Measurements from ENCODE around the gene PLCB2.

PLCB2 gene

DNA sequence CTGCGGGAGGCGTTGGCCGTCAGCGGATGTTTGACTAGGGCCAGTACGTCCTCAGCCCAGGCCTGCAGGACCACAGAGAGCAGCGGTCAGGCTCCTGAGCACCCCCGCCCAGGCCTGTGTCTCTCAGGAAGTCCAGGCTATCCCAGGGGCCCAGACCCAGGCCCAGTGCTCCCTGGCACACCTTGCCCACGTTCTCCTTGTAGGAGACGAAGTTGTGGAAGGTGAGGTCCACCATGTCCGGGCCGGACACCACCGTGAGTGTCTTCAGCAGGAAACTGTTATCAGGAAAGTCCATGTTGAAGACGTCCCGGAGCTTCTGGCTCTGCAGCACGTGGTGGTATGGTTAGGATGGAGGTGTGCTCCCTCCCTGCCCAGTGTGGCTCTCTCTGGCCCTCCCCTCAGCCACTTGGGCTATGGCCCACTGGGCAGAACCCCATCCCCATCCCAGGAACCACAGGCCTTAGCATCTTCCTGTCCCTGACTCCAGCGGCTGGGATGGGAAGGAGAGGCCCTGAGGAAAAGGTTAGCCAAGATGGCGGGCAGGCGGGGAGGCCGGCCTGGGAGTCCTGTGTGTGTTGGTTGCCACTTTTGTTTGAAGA is 5.3 kb downstream of the PLCB2 start:
- Histone ChIP-seq H3K27me3 (ENCODE audit: insufficient read depth, low read length, poor library complexity, severe bottlenecking) (no peaks in the 10 kb centered on the region), H3K4me2 (ENCODE audit: low read depth, low read length, poor library complexity, severe bottlenecking) (no peak overlapping the region), H3K79me2 (ENCODE audit: insufficient read depth, low read length) (peaks cover 53% of the 10 kb centered on the region), H2AFZ (ENCODE audit: low read length) (no peak overlapping the region), H4K20me1 (ENCODE audit: insufficient read depth, low read length, poor library complexity, severe bottlenecking) (peaks cover 11% of the 10 kb centered on the region), H3K9ac (ENCODE audit: low read depth, low read length, poor library complexity, severe bottlenecking) (no peak overlapping the region), H3F3A (ENCODE audit: low read depth) (no peaks in the 10 kb centered on the region), H3K4me3 (ENCODE audit: low read length, poor library complexity, severe bottlenecking) (no peak overlapping the region), H3K36me3 (ENCODE audit: insufficient read depth, low read length) (peaks cover 30% of the 10 kb centered on the region; the same call in 1 of the 2 replicates), H3K4me1 (ENCODE audit: insufficient read depth, low read length, poor library complexity, severe bottlenecking) (peaks cover 39% of the 10 kb centered on the region), H3K9me3 (ENCODE audit: insufficient read depth, low read depth, low read length) (peaks cover 5% of the 10 kb centered on the region; the same call in 1 of the 2 replicates), H3K9me2 (replicated peaks; ENCODE audit: low read depth, low read length) (no peaks in the 10 kb centered on the region)
- TF ChIP-seq EZH2phosphoT487 (IDR thresholded peaks at IDR 0.05; ENCODE audit: borderline replicate concordance) = no peak
- TF ChIP-seq, protein P1, sequence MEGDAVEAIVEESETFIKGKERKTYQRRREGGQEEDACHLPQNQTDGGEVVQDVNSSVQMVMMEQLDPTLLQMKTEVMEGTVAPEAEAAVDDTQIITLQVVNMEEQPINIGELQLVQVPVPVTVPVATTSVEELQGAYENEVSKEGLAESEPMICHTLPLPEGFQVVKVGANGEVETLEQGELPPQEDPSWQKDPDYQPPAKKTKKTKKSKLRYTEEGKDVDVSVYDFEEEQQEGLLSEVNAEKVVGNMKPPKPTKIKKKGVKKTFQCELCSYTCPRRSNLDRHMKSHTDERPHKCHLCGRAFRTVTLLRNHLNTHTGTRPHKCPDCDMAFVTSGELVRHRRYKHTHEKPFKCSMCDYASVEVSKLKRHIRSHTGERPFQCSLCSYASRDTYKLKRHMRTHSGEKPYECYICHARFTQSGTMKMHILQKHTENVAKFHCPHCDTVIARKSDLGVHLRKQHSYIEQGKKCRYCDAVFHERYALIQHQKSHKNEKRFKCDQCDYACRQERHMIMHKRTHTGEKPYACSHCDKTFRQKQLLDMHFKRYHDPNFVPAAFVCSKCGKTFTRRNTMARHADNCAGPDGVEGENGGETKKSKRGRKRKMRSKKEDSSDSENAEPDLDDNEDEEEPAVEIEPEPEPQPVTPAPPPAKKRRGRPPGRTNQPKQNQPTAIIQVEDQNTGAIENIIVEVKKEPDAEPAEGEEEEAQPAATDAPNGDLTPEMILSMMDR (conservative IDR thresholded peaks at IDR 0.05; ENCODE audit: low read length) = no peak

- Histone ChIP-seq H3K9me2 (replicated peaks; ENCODE audit: low read depth, low read length) (no peaks in the 10 kb centered on the region), H3K9me3 (ENCODE audit: insufficient read depth, low read depth, low read length) (peaks cover 5% of the 10 kb centered on the region; the same call in 1 of the 2 replicates), H3K4me1 (ENCODE audit: insufficient read depth, low read length, poor library complexity, severe bottlenecking) (peaks cover 31% of the 10 kb centered on the region), H3K4me2 (ENCODE audit: low read depth, low read length, poor library complexity, severe bottlenecking) (no peak overlapping the region), H4K20me1 (ENCODE audit: insufficient read depth, low read length, poor library complexity, severe bottlenecking) (peaks cover 11% of the 10 kb centered on the region), H3K79me2 (ENCODE audit: insufficient read depth, low read length) (peaks cover 45% of the 10 kb centered on the region), H3K27me3 (ENCODE audit: insufficient read depth, low read length, poor library complexity, severe bottlenecking) (no peaks in the 10 kb centered on the region), H3K4me3 (ENCODE audit: low read length, poor library complexity, severe bottlenecking) (no peak overlapping the region), H3K36me3 (ENCODE audit: insufficient read depth, low read length) (peaks cover 30% of the 10 kb centered on the region; the same call in 1 of the 2 replicates), H3F3A (ENCODE audit: low read depth) (no peaks in the 10 kb centered on the region), H2AFZ (ENCODE audit: low read length) (no peak overlapping the region), H3K9ac (ENCODE audit: low read depth, low read length, poor library complexity, severe bottlenecking) (no peak overlapping the region)
- TF ChIP-seq, protein P1 (conservative IDR thresholded peaks at IDR 0.05; ENCODE audit: low read length) = no peak
- no peak for TF ChIP-seq EZH2phosphoT487 (IDR thresholded peaks at IDR 0.05; ENCODE audit: borderline replicate concordance)
Measured at GRCh38 chr15:40301467-40302179, 6.1 kb downstream of the PLCB2 start.

- no peaks in the 10 kb centered on the region for H3K9me2 ChIP-seq (replicated peaks; ENCODE audit: low read depth, low read length)
- H3K4me2 ChIP-seq (ENCODE audit: low read depth, low read length, poor library complexity, severe bottlenecking) = no peak overlapping the region
- H3F3A ChIP-seq (ENCODE audit: low read depth) = no peaks in the 10 kb centered on the region
- H3K36me3 ChIP-seq (ENCODE audit: insufficient read depth, low read length) = peaks cover 30% of the 10 kb centered on the region; the same call in 1 of the 2 replicates
- peaks cover 11% of the 10 kb centered on the region for H4K20me1 ChIP-seq (ENCODE audit: insufficient read depth, low read length, poor library complexity, severe bottlenecking)
- no peak overlapping the region for H3K4me3 ChIP-seq (ENCODE audit: low read length, poor library complexity, severe bottlenecking)
- no peak overlapping the region for H2AFZ ChIP-seq (ENCODE audit: low read length)
- no peak overlapping the region for H3K9ac ChIP-seq (ENCODE audit: low read depth, low read length, poor library complexity, severe bottlenecking)
- peaks cover 23% of the 10 kb centered on the region for H3K4me1 ChIP-seq (ENCODE audit: insufficient read depth, low read length, poor library complexity, severe bottlenecking)
- TF ChIP-seq EZH2phosphoT487 (IDR thresholded peaks at IDR 0.05; ENCODE audit: borderline replicate concordance) = no peak
- TF ChIP-seq, protein P1 (conservative IDR thresholded peaks at IDR 0.05; ENCODE audit: low read length) = no peak
- H3K79me2 ChIP-seq (ENCODE audit: insufficient read depth, low read length) = peaks cover 36% of the 10 kb centered on the region
- H3K27me3 ChIP-seq (ENCODE audit: insufficient read depth, low read length, poor library complexity, severe bottlenecking) = no peaks in the 10 kb centered on the region
- H3K9me3 ChIP-seq (ENCODE audit: insufficient read depth, low read depth, low read length) = peaks cover 5% of the 10 kb centered on the region; the same call in 1 of the 2 replicates
Measured at GRCh38 chr15:40300771-40301170, 7.0 kb downstream of the PLCB2 start.

All from Loucy (cell line).